Loucy (cell line): ENCODE data around the gene MRPL20.
"Not testable (repeated sequence)": the region's sequence is repeated elsewhere in the genome, so short reads cannot be mapped to it uniquely, and the experiment has no call there.

ENCODE experiments used
- EZH2phosphoT487 ChIP-seq: fragments of 200-600 bp; IDR thresholded peaks from 2 replicates; pipeline ENCODE4 v1.6.1; 2018; ENCODE audit warnings: antibody characterized with exemption, mild to moderate bottlenecking, moderate library complexity, borderline replicate concordance
- TF ChIP-seq, protein P1 (sequence below): fragments of 200-600 bp; sonication (generic); conservative IDR thresholded peaks from 2 replicates; pipeline ENCODE4 v1.5.1; 2014; ENCODE audit warnings: mild to moderate bottlenecking, antibody characterized with exemption, low read length

DNA sequence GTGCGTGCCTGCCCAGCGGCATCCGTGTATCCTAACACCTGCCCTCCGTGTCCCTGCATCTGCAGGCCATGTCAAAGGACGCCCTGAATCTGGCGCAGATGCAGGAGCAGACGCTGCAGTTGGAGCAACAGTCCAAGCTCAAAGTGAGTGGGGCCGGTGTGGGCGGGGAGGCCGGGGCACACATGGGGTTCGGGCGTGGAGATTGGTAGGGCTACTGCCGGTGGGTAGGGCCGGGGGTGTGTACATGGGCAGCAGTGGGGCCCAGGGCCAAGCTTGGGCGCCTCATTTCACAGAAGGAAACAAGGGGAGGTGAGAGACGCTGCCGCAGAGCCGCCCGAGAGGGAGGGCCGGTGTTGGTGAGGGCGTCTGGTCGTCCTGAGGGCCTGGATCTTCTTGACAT lies 43.5 kb upstream of the MRPL20 start:
- TF ChIP-seq, protein P1, sequence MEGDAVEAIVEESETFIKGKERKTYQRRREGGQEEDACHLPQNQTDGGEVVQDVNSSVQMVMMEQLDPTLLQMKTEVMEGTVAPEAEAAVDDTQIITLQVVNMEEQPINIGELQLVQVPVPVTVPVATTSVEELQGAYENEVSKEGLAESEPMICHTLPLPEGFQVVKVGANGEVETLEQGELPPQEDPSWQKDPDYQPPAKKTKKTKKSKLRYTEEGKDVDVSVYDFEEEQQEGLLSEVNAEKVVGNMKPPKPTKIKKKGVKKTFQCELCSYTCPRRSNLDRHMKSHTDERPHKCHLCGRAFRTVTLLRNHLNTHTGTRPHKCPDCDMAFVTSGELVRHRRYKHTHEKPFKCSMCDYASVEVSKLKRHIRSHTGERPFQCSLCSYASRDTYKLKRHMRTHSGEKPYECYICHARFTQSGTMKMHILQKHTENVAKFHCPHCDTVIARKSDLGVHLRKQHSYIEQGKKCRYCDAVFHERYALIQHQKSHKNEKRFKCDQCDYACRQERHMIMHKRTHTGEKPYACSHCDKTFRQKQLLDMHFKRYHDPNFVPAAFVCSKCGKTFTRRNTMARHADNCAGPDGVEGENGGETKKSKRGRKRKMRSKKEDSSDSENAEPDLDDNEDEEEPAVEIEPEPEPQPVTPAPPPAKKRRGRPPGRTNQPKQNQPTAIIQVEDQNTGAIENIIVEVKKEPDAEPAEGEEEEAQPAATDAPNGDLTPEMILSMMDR = not testable (repeated sequence)
- TF ChIP-seq EZH2phosphoT487 = not testable (repeated sequence)
